Measurements from ENCODE around the gene TTLL5.

The TTLL5 gene, protein sequence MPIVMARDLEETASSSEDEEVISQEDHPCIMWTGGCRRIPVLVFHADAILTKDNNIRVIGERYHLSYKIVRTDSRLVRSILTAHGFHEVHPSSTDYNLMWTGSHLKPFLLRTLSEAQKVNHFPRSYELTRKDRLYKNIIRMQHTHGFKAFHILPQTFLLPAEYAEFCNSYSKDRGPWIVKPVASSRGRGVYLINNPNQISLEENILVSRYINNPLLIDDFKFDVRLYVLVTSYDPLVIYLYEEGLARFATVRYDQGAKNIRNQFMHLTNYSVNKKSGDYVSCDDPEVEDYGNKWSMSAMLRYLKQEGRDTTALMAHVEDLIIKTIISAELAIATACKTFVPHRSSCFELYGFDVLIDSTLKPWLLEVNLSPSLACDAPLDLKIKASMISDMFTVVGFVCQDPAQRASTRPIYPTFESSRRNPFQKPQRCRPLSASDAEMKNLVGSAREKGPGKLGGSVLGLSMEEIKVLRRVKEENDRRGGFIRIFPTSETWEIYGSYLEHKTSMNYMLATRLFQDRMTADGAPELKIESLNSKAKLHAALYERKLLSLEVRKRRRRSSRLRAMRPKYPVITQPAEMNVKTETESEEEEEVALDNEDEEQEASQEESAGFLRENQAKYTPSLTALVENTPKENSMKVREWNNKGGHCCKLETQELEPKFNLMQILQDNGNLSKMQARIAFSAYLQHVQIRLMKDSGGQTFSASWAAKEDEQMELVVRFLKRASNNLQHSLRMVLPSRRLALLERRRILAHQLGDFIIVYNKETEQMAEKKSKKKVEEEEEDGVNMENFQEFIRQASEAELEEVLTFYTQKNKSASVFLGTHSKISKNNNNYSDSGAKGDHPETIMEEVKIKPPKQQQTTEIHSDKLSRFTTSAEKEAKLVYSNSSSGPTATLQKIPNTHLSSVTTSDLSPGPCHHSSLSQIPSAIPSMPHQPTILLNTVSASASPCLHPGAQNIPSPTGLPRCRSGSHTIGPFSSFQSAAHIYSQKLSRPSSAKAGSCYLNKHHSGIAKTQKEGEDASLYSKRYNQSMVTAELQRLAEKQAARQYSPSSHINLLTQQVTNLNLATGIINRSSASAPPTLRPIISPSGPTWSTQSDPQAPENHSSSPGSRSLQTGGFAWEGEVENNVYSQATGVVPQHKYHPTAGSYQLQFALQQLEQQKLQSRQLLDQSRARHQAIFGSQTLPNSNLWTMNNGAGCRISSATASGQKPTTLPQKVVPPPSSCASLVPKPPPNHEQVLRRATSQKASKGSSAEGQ (N-terminal part only)

DNA sequence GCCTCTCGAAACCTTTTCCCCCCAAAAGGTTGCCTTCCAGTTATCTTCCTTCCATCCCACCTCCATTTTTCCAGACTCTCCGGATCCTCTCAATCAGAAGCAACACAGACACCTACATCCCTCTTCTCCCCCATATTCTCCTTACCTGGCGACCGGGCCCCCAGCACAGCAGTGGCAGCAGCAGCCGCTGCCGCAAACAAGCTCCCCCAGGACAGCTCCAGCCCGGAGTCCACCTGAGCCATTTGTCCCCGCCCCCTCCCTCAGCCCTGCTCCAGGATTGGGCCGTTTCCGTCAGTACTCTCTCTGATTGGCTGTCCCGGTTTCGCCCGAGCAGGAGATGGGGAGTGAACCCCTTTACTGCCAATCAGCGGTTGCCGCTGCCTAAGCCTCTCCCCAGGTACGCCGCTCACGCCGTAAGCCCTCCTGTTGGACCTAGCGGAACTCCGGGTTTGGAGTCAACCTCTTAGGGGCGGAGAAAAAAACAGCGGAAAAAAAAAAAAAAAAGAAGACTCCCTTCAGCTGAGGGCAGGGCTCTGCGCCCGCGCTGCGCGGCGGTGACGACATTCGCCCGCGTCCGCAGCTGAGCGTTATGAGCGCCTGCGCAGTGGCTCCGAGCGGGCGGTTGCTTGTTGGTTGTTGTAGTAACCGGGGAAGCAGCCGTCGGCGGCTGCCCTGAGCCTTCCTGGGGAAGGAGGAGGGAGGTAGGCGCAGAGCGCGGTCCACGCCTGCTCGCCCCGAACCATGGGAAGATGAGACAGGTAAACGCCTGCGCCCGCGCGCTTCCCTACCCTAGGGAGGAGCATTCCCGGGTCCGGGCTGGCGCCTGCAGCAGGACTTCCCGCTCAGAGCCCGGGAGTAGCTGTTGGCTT, at the start of gene TTLL5, which contains the start of gene ERG28:
Gene TTLL5 (plus strand): TSS at position 617 of the 869 bp plus-strand sequence. CDS start 1,904 bp downstream, outside the sequence.
Gene ERG28 (minus strand): TSS at position 247 of the 869 bp plus-strand sequence. CDS start 3,374 bp downstream, outside the sequence.
- H3K27me3 Mint-ChIP-seq = no peaks in the 10 kb centered on the region
- ATAC-seq (replicated peaks; ENCODE audit: extremely low read depth, poor library complexity, severe bottlenecking) (peak; percentile 96), DNase-seq (ENCODE audit: low spot score in 2 of 2) (peak; percentile 91 to 95)
- peaks cover 28% of the 10 kb centered on the region for H3K4me1 Mint-ChIP-seq
- peak within 1 kb of the TSS; percentile 92 for H3K4me3 Mint-ChIP-seq
- no peaks in the 10 kb centered on the region for H3K9me3 Mint-ChIP-seq
- peaks cover 17% of the 10 kb centered on the region for H3K36me3 Mint-ChIP-seq (ENCODE audit: insufficient read depth)
- H3K27ac Mint-ChIP-seq (ENCODE audit: low read depth) = peak within 1 kb of the TSS; percentile 98

- Mint-ChIP-seq H3K27me3 (no peaks in the 10 kb centered on the region), H3K27ac (ENCODE audit: low read depth) (no peak overlapping the region), H3K4me1 (no peaks in the 10 kb centered on the region), H3K9me3 (no peaks in the 10 kb centered on the region), H3K36me3 (ENCODE audit: insufficient read depth) (peaks cover 2% of the 10 kb centered on the region), H3K4me3 (no peak overlapping the region)
- ATAC-seq (replicated peaks; ENCODE audit: extremely low read depth, poor library complexity, severe bottlenecking) (no peak), DNase-seq (ENCODE audit: low spot score in 2 of 2) (no peak)
Observed at GRCh38 chr14:75612157-75612556, 48.9 kb upstream of the TTLL5 start.

DNA sequence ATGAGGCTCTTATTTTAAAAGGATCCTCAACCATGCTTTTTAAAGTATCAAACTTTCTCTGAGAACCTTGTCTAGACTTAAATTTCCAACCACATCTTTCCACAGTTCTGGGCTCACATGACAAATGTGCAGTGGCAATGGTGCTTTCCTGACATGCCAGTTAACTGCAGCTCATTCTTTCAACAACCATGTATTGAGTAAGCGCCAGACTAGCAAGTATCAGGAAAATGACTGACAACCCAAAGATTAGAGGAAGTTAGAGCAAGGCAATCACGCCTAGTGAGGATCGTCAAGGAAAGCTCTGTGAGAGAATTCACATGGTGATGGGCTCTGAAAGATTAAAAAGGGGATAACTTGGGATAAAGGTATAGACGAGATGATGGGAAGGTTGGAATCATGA, 46.9 kb upstream of the TTLL5 start:
- ATAC-seq (replicated peaks; ENCODE audit: extremely low read depth, poor library complexity, severe bottlenecking) (no peak), DNase-seq (ENCODE audit: low spot score in 2 of 2) (no peak)
- H3K27me3 Mint-ChIP-seq = no peaks in the 10 kb centered on the region
- H3K4me1 Mint-ChIP-seq = no peaks in the 10 kb centered on the region
- H3K27ac Mint-ChIP-seq (ENCODE audit: low read depth) = no peak overlapping the region
- H3K4me3 Mint-ChIP-seq = no peak overlapping the region
- H3K9me3 Mint-ChIP-seq = no peaks in the 10 kb centered on the region
- peaks cover 2% of the 10 kb centered on the region for H3K36me3 Mint-ChIP-seq (ENCODE audit: insufficient read depth)

DNA sequence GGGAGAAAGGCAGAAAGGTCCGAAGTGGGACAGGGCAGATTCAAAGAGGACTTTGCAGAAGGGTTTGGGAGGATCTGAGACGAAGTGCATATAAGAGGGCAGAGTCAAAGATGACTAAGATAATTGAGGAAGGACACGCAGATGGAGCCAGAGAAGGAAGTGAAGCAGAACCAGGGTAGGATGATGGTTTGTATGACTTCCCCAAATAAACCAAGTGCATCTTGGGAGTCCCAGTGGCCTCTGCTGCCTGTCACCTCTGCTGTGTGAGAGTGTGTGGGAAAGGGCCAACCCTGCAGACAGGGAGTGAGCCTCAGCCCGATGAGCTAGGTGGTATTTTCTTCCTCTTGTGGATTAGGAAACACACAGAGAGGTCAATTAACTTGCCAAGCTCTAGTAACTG, 45.8 kb upstream of the TTLL5 start:
- Mint-ChIP-seq H3K9me3 (no peaks in the 10 kb centered on the region), H3K27ac (ENCODE audit: low read depth) (peak overlapping the region; percentile 0)

GRCh38 chr14:75619548-75619947, 41.5 kb upstream of the TTLL5 start:
- Mint-ChIP-seq H3K4me3 (no peak overlapping the region), H3K36me3 (ENCODE audit: insufficient read depth) (no peaks in the 10 kb centered on the region), H3K4me1 (no peaks in the 10 kb centered on the region), H3K9me3 (no peaks in the 10 kb centered on the region), H3K27ac (ENCODE audit: low read depth) (no peak overlapping the region), H3K27me3 (no peaks in the 10 kb centered on the region)
- ATAC-seq (replicated peaks; ENCODE audit: extremely low read depth, poor library complexity, severe bottlenecking) (no peak), DNase-seq (ENCODE audit: low spot score in 2 of 2) (no peak)

More for the DNA sequence above, 45.8 kb upstream of the TTLL5 start:
- Mint-ChIP-seq H3K36me3 (ENCODE audit: insufficient read depth) (peaks cover 2% of the 10 kb centered on the region), H3K4me3 (no peak overlapping the region), H3K4me1 (no peaks in the 10 kb centered on the region), H3K27me3 (no peaks in the 10 kb centered on the region)
- ATAC-seq (replicated peaks; ENCODE audit: extremely low read depth, poor library complexity, severe bottlenecking) (no peak), DNase-seq (ENCODE audit: low spot score in 2 of 2) (no peak)

- Mint-ChIP-seq H3K4me1 (no peaks in the 10 kb centered on the region), H3K4me3 (no peak overlapping the region), H3K27ac (ENCODE audit: low read depth) (no peak overlapping the region), H3K9me3 (no peaks in the 10 kb centered on the region), H3K27me3 (no peaks in the 10 kb centered on the region), H3K36me3 (ENCODE audit: insufficient read depth) (no peaks in the 10 kb centered on the region)
- ATAC-seq (replicated peaks; ENCODE audit: extremely low read depth, poor library complexity, severe bottlenecking) = no peak
- no peak for DNase-seq (ENCODE audit: low spot score in 2 of 2)
Observed at GRCh38 chr14:75625034-75625433, 36.0 kb upstream of the TTLL5 start.

DNA sequence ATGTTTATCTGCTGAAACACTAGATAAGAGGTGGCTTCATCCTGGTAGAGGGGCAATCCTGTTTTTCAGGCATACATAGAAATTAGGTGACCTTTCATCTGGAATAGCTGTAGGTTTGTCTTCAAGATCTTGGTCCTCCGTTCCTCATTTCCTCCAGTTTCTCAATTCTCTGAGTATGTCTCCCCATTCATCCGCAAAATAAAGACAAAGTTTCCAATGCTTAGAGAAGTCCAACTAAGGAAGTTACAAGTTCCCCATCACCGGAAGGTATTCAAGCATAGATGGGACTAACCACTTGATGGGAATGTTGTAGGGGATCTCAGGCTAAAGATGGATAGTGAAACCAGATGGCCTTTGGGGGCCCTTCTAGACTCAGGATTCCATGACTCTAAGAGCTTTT, 34.6 kb upstream of the TTLL5 start:
- no peak overlapping the region for H3K4me3 Mint-ChIP-seq

DNA sequence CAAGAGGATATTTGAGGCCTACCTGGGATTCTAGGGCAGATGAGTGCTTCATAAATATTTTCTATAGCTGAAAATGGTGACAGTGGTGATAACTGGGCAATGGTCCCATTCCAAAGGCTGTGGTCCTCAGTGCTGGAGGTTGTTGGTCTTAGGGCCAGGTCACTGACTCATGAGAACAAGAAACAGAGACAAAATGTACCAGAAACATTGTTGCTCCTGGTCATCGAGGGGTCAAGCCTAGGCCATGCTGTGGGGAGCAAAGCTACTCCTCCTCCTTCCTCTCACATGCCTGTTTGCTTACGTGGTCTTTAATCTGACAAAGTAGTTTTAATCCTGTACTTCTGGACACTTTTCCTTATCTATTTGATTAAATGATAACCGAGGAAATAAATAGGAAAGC, 34.2 kb upstream of the TTLL5 start:
- Mint-ChIP-seq H3K27me3 (no peaks in the 10 kb centered on the region), H3K27ac (ENCODE audit: low read depth) (no peak overlapping the region), H3K4me3 (no peak overlapping the region), H3K36me3 (ENCODE audit: insufficient read depth) (no peaks in the 10 kb centered on the region), H3K4me1 (no peaks in the 10 kb centered on the region), H3K9me3 (no peaks in the 10 kb centered on the region)
- DNase-seq (ENCODE audit: low spot score in 2 of 2) (no peak), ATAC-seq (replicated peaks; ENCODE audit: extremely low read depth, poor library complexity, severe bottlenecking) (no peak)

More for the DNA sequence above, 34.6 kb upstream of the TTLL5 start:
- no peaks in the 10 kb centered on the region for H3K27me3 Mint-ChIP-seq
- no peak for DNase-seq (ENCODE audit: low spot score in 2 of 2)
- ATAC-seq (replicated peaks; ENCODE audit: extremely low read depth, poor library complexity, severe bottlenecking) = no peak
- no peaks in the 10 kb centered on the region for H3K36me3 Mint-ChIP-seq (ENCODE audit: insufficient read depth)
- no peak overlapping the region for H3K27ac Mint-ChIP-seq (ENCODE audit: low read depth)
- no peaks in the 10 kb centered on the region for H3K9me3 Mint-ChIP-seq
- H3K4me1 Mint-ChIP-seq = no peaks in the 10 kb centered on the region

GRCh38 chr14:75627406-75627805, 33.6 kb upstream of the TTLL5 start:
- no peak overlapping the region for H3K27ac Mint-ChIP-seq (ENCODE audit: low read depth)
- no peaks in the 10 kb centered on the region for H3K36me3 Mint-ChIP-seq (ENCODE audit: insufficient read depth)
- H3K4me3 Mint-ChIP-seq = no peak overlapping the region
- DNase-seq (ENCODE audit: low spot score in 2 of 2) (no peak), ATAC-seq (replicated peaks; ENCODE audit: extremely low read depth, poor library complexity, severe bottlenecking) (no peak)
- no peaks in the 10 kb centered on the region for H3K27me3 Mint-ChIP-seq
- no peaks in the 10 kb centered on the region for H3K4me1 Mint-ChIP-seq
- no peaks in the 10 kb centered on the region for H3K9me3 Mint-ChIP-seq

GRCh38 chr14:75628816-75629215, 32.2 kb upstream of the TTLL5 start:
- Mint-ChIP-seq H3K27ac (ENCODE audit: low read depth) (no peak overlapping the region), H3K36me3 (ENCODE audit: insufficient read depth) (no peaks in the 10 kb centered on the region), H3K4me1 (no peaks in the 10 kb centered on the region), H3K9me3 (no peaks in the 10 kb centered on the region), H3K4me3 (no peak overlapping the region), H3K27me3 (no peaks in the 10 kb centered on the region)
- DNase-seq (ENCODE audit: low spot score in 2 of 2) (no peak), ATAC-seq (replicated peaks; ENCODE audit: extremely low read depth, poor library complexity, severe bottlenecking) (no peak)

DNA sequence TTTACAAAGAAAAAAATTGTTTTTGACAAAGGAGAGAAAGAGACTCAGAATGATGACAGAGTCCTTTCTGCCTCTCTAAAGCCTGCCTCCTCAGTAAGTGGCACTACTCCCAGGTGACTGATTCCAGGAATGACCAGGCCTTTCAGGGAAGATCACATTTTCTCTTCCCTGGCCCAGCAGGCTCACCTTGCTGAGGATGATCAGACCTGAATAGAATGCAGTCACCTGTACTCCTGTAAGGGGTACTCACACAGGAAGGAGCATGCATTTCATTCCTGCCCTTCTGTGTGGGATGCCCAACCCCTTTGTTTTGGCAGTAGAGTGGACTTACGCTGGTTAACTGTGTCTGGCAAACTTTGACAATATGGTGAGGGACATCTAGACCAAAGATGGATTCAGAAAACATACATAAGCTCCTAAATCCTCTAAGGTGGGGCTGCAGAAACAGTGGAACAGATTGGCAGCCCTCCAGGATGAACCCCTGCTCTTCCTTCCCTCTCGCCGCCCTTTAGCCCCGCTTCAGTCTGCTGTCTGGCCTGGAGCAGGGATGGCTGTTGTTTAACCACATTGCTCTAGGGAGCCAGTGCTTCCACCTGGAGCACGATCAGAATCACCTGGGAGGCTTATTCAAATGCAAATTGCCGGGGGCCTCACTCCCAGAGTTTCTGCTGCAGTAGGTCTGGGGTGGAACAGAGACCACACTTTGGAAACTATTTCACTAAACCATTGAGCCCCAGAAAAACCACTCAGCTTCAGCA, 30.2 kb upstream of the TTLL5 start:
- ATAC-seq (replicated peaks; ENCODE audit: extremely low read depth, poor library complexity, severe bottlenecking) (no peak), DNase-seq (ENCODE audit: low spot score in 2 of 2) (no peak)
- Mint-ChIP-seq H3K27ac (ENCODE audit: low read depth) (no peak overlapping the region), H3K36me3 (ENCODE audit: insufficient read depth) (no peaks in the 10 kb centered on the region), H3K9me3 (no peaks in the 10 kb centered on the region), H3K4me3 (no peak overlapping the region), H3K27me3 (no peaks in the 10 kb centered on the region), H3K4me1 (no peaks in the 10 kb centered on the region)
